K562 (cell line): ENCODE data around the gene LRRC4C. TPM values are rescaled to one million over a fixed set of nuclear protein-coding genes. Genes with fewer than 3 reads are reported as not detected.

Source experiments
- ATAC-seq: fragments of 200-7000 bp; cut with Tn5 transposase; 3 replicates; pipeline ENCODE4 v1.9.1; 2020; ENCODE audit warnings: moderate library complexity
- BruUV-seq: library from RNA; stranded (reverse); fragments of 400-500 nt; replicated peaks from 2 replicates; lab custom pipeline; 2021; lab: Mats Ljungman, UMichigan
- CTCF ChIA-PET: fragments of 300-600 bp; formaldehyde crosslinking; extraction: SDS; loops from one replicate; lab custom pipeline; 2021; ENCODE audit warnings: low intra/inter-chr PET ratio; lab: Yijun Ruan, JAX
- POLR2A ChIA-PET: fragments of 300-600, 350-650 bp; sonication (Branson Sonifier 250); formaldehyde crosslinking; extraction: SDS; loops from one replicate; lab custom pipeline; 2021; ENCODE audit warnings: antibody characterized with exemption, inconsistent platforms; lab: Yijun Ruan, JAX
- DNase-seq, 4 experiments: peaks; one replicate each; pipeline versions ENCODE4 v3.0.0 to v3.0.0-alpha.2; 2011 to 2018; ENCODE audit warnings: low spot score in 3 of 4, mixed read lengths in 3 of 4; ENCODE audit errors: extremely low read depth in 1 of 4
- FAIRE-seq: peaks from 2 replicates; lab custom pipeline; 2011; peaks lifted over from hg19 to GRCh38; lab: Jason Lieb, UNC
- H2AFZ ChIP-seq: 2 replicates; pipeline ENCODE4 v1.6.0; 2011; ENCODE audit warnings: low read depth, low read length, control low read depth, inconsistent platforms
- H3K27ac ChIP-seq: fragments of 200-600 bp; 3 replicates; pipeline ENCODE4 v1.8.0; 2011; ENCODE audit warnings: low read depth, mild to moderate bottlenecking, control low read depth, inconsistent platforms, low read length, moderate library complexity, mixed read lengths; ENCODE audit errors: extremely low read depth
- H3K27me3 ChIP-seq, 2 experiments: fragments of 300-600 bp in 1 of 2; 2 replicates in 1 of 2; 3 replicates in 1 of 2; pipeline versions ENCODE4 v1.6.0 to v1.8.0; 2011; ENCODE audit warnings: inconsistent platforms in 2 of 2, low read length in 2 of 2, mild to moderate bottlenecking in 1 of 2, mixed read lengths in 1 of 2, moderate library complexity in 1 of 2; ENCODE audit not compliant: control insufficient read depth in 2 of 2, insufficient read depth in 2 of 2
- H3K36me3 ChIP-seq: fragments of 300-600 bp; 3 replicates; pipeline ENCODE4 v1.8.0; 2011; ENCODE audit warnings: mild to moderate bottlenecking, low read length, inconsistent platforms; ENCODE audit not compliant: control insufficient read depth, insufficient read depth
- H3K4me1 ChIP-seq, 2 experiments: fragments of 200-600 bp in 1 of 2; replicated peaks in 1 of 2; 2 replicates in 1 of 2; 3 replicates in 1 of 2; pipeline versions ENCODE4 v1.5.1 to v1.8.0; 2011; ENCODE audit warnings: inconsistent platforms in 2 of 2, low read length in 2 of 2, mild to moderate bottlenecking in 1 of 2, mixed read lengths in 1 of 2, moderate library complexity in 1 of 2; ENCODE audit not compliant: control insufficient read depth in 2 of 2, insufficient read depth in 2 of 2
- H3K4me2 ChIP-seq: 2 replicates; pipeline ENCODE4 v1.6.1; 2011; ENCODE audit warnings: low read length, control low read depth, inconsistent platforms, mixed read lengths; ENCODE audit not compliant: insufficient read depth
- H3K4me3 ChIP-seq: fragments of 200-600 bp; sonication (generic), shearing (Covaris generic); 2 replicates; pipeline ENCODE4 v1.5.1; 2016; ENCODE audit warnings: control low read depth, inconsistent platforms
- H3K79me2 ChIP-seq: fragments of 200-600 bp; 3 replicates; pipeline ENCODE4 v1.8.0; 2011; ENCODE audit warnings: low read length, inconsistent platforms; ENCODE audit not compliant: control insufficient read depth, insufficient read depth
- H3K9ac ChIP-seq, 2 experiments: 2 replicates each; pipeline versions ENCODE4 v1.6.0 to v1.6.1; 2011; ENCODE audit warnings: low read depth in 2 of 2, low read length in 2 of 2, control low read depth in 1 of 2, inconsistent platforms in 1 of 2, mild to moderate bottlenecking in 1 of 2, mixed read lengths in 1 of 2; ENCODE audit not compliant: insufficient read depth in 1 of 2
- H3K9me1 ChIP-seq: one replicate; pipeline ENCODE4 v1.6.0; 2011; ENCODE audit warnings: inconsistent platforms, mild to moderate bottlenecking, low read length, moderate library complexity; ENCODE audit not compliant: control insufficient read depth, insufficient read depth
- H3K9me3 ChIP-seq: replicated peaks from 2 replicates; pipeline ENCODE4 v1.5.1; 2011; ENCODE audit warnings: low read depth, low read length, inconsistent platforms; ENCODE audit not compliant: control insufficient read depth, insufficient read depth
- H4K20me1 ChIP-seq: replicated peaks from 2 replicates; pipeline ENCODE4 v1.6.1; 2011; ENCODE audit warnings: low read length, inconsistent platforms, mixed read lengths; ENCODE audit not compliant: control insufficient read depth, insufficient read depth
- CREM ChIP-seq: IDR thresholded peaks from 2 replicates; pipeline ENCODE4 v1.6.1; 2014; ENCODE audit warnings: antibody characterized with exemption, low read depth
- EHMT2 ChIP-seq: fragments of 450-650 bp; IDR thresholded peaks from 2 replicates; pipeline ENCODE4 v1.6.1; 2018; ENCODE audit warnings: antibody characterized with exemption
- NEUROD1 ChIP-seq: fragments of 150-350 bp; IDR thresholded peaks from 2 replicates; pipeline ENCODE4 v1.6.1; 2014; ENCODE audit warnings: borderline replicate concordance, low read length, low read depth; ENCODE audit not compliant: partially characterized antibody
- PHF21A ChIP-seq: fragments of 450-650 bp; IDR thresholded peaks from 2 replicates; pipeline ENCODE4 v1.6.1; 2017; ENCODE audit warnings: low read depth, borderline replicate concordance
- TARDBP ChIP-seq: fragments of 450-650 bp; IDR thresholded peaks from 2 replicates; pipeline ENCODE4 v1.6.1; 2016
- TSC22D4 ChIP-seq: fragments of 450-650 bp; IDR thresholded peaks from 2 replicates; pipeline ENCODE4 v1.6.1; 2016; ENCODE audit warnings: missing genetic modification characterization, missing biosample characterization, control low read depth
- ZNF780A ChIP-seq: fragments of 250-450 bp; sonication (Bioruptor Pico); IDR thresholded peaks from 2 replicates; pipeline ENCODE4 v1.5.0; 2021; ENCODE audit warnings: mild to moderate bottlenecking
- WGBS: fragments of 100-300 bp; shearing (Covaris generic); methylation state at CpG from one replicate; pipeline ENCODE4 v1.1.6; 2016; ENCODE audit warnings: low coverage, mixed read lengths; ENCODE audit not compliant: insufficient coverage; ENCODE audit errors: missing lambda C conversion rate; 5-methylcytosine and 5-hydroxymethylcytosine counted together
- in situ Hi-C: fragments of 300-500 bp; cut with MboI; formaldehyde crosslinking; loops from 4 replicates; pipeline ENCODE4 v1.15.0; 2018; ENCODE audit warnings: inconsistent platforms, mixed read lengths
- intact Hi-C: fragments of 100-400 bp; cut with micrococcal nuclease; formaldehyde crosslinking; loops from 2 replicates; pipeline ENCODE4 v1.14.2; 2022
- polyA plus RNA-seq, 8 experiments: library from polyadenylated mRNA; depleted of rRNA in 4 of 8; stranded (reverse) in 5 of 8; unstranded in 3 of 8; fragments of >200 nt; fragmentation: Nextera tagmentation in 2 of 8; fragmentation: Illumina TruSeq in 1 of 8; extraction: Ambion mirVana in 2 of 8; extraction: Trizol in 1 of 8; gene quantifications; 2 replicates each; pipeline versions ENCODE4 v1.2.1 to v1.2.3, GENCODE V29; 2011 to 2014; ENCODE audit warnings: inconsistent platforms in 1 of 8, missing spikeins in 1 of 8
- total RNA-seq, 7 experiments: library from RNA; depleted of rRNA in 6 of 7; stranded (reverse); fragments of >200 nt in 6 of 7; fragmentation: Illumina TruSeq in 2 of 7; extraction: Trizol in 2 of 7; gene quantifications; 2 replicates each; pipeline versions ENCODE4 v1.2.1 to v1.2.3, GENCODE V29; 2011 to 2021; ENCODE audit warnings: low replicate concordance in 1 of 7

Gene LRRC4C
- total and polyA plus RNA-seq, 9 of the 15 experiments (the other 6 are each of a cell fraction or from before 2014, with no cell fraction given) = not detected

DNA sequence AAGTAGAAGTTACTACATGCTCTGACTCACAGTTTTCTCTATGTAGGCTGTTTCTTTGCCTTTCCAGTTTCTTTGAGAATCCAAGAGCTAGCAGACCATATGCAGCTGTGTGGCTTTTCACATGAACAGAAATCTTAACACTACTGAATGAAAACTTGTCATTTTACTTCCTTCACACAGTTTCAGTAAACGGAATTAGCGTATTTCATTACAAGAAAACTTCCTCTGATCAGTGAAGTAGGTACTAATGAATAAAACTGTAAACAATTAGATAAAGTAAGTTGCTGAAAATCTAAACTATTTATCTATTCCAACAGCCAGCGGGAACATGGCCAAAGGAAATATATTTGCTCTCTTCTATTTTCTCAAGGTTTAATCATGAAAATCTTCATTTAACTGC, 953.2 kb downstream of the LRRC4C start:
- CTCF ChIA-PET = no interaction called here
- BruUV-seq = no TSS peak
- Histone ChIP-seq H3K36me3 (no peaks in the 10 kb centered on the region), H3K4me3 (no peak overlapping the region), H4K20me1 (no peaks in the 10 kb centered on the region), H3K4me2 (no peak overlapping the region), H3K79me2 (no peaks in the 10 kb centered on the region), H3K4me1 (no peaks in the 10 kb centered on the region), H3K27me3 (no peaks in the 10 kb centered on the region), H3K27ac (no peak overlapping the region)
- DNase-seq = no peak
- WGBS = 2% methylated on average over 3 of the region's 3 CpGs
- no peak for ATAC-seq
- no peak for TF ChIP-seq PHF21A
- TF ChIP-seq TARDBP = no peak
- TF ChIP-seq, all 486 proteins: peak for 0
- no peak overlapping the region for H2AFZ ChIP-seq
- intact Hi-C loops (no loop called here), in situ Hi-C loops (no loop called here)
- POLR2A ChIA-PET = no interaction called here
- no peaks in the 10 kb centered on the region for H3K9me1 ChIP-seq
- FAIRE-seq = no peak
- no peaks in the 10 kb centered on the region; the same call in 1 of the 2 replicates for H3K9me3 ChIP-seq
- H3K9ac ChIP-seq = no peak overlapping the region

DNA sequence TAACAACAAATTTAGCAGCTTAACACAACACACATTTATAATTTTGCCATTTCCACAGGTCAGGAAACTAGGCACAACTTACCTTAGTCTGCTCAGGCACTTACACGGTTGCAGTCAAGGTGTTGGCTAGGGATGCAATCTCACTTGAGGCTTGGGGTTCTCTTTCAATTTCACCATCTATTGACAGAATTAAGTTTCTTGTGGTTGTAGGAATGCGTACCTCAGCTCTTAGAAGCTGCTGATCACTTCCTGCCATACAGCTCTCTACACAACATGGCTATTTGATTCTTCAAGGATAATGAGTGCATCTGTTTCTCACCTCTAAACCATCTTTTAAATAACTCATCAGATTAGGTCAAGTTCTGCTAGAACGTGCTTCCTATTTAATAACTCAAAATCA, 968.1 kb downstream of the LRRC4C start:
- Histone ChIP-seq H3K9ac (no peak overlapping the region), H3K4me3 (no peak overlapping the region), H3K79me2 (no peaks in the 10 kb centered on the region), H3K27ac (no peak overlapping the region), H3K4me2 (no peak overlapping the region), H4K20me1 (no peaks in the 10 kb centered on the region), H3K36me3 (no peaks in the 10 kb centered on the region), H2AFZ (no peak overlapping the region), H3K4me1 (no peaks in the 10 kb centered on the region), H3K9me3 (no peaks in the 10 kb centered on the region), H3K9me1 (no peaks in the 10 kb centered on the region), H3K27me3 (no peaks in the 10 kb centered on the region)
- intact Hi-C loops = no loop called here
- in situ Hi-C loops = no loop called here
- BruUV-seq = no TSS peak
- ATAC-seq (no peak), FAIRE-seq (no peak), DNase-seq (no peak)
- 2% methylated on average over 3 of the region's 3 CpGs for WGBS
- POLR2A ChIA-PET = no interaction called here
- TF ChIP-seq EHMT2 (no peak), ZNF780A (no peak), NEUROD1 (no peak), CREM (no peak), TSC22D4 (no peak)
- CTCF ChIA-PET = no interaction called here
